Kidney (tissue), 14 donors: ENCODE data around the gene BICC1. TPM values are rescaled to one million over a fixed set of nuclear protein-coding genes. Genes with fewer than 3 reads are reported as not detected.

ENCODE experiments used
- DNase-seq, 5 donors: peaks; one replicate each; pipeline ENCODE4 v3.0.0-alpha.2; 2013 to 2020
- FAIRE-seq: peaks from 2 replicates; lab custom pipeline; 2012; peaks lifted over from hg19 to GRCh38; lab: Jason Lieb, UNC
- H3K27ac ChIP-seq, 2 donors: one replicate each; pipeline ENCODE4 v1.7.0; 2013; ENCODE audit warnings: low read depth in 2 of 2, low read length in 2 of 2, inconsistent platforms in 1 of 2
- H3K27me3 ChIP-seq: one replicate; pipeline ENCODE4 v1.7.1; 2013; ENCODE audit warnings: low read length, inconsistent platforms; ENCODE audit not compliant: control insufficient read depth, insufficient read depth
- H3K36me3 ChIP-seq, 3 donors: one replicate each; pipeline versions ENCODE4 v1.7.0 to v1.7.1; 2013; ENCODE audit warnings: low read length in 3 of 3, control low read depth in 1 of 3, inconsistent platforms in 1 of 3; ENCODE audit not compliant: insufficient read depth in 3 of 3, control insufficient read depth in 2 of 3
- H3K4me1 ChIP-seq, 3 donors: one replicate each; pipeline versions ENCODE4 v1.7.0 to v1.7.1; 2013; ENCODE audit warnings: low read length in 3 of 3, inconsistent platforms in 1 of 3, low read depth in 1 of 3; ENCODE audit not compliant: control insufficient read depth in 2 of 3, insufficient read depth in 2 of 3
- H3K4me3 ChIP-seq, 3 donors: one replicate each; pipeline versions ENCODE4 v1.7.0 to v1.8.1; 2013; ENCODE audit warnings: low read length in 3 of 3, control low read depth in 1 of 3, inconsistent platforms in 1 of 3
- H3K9ac ChIP-seq, 3 donors: one replicate each; pipeline versions ENCODE4 v1.7.0 to v1.7.1; 2013; ENCODE audit warnings: low read length in 3 of 3, control low read depth in 1 of 3, inconsistent platforms in 1 of 3
- H3K9me3 ChIP-seq, 3 donors: one replicate each; pipeline versions ENCODE4 v1.7.0 to v1.7.1; 2013; ENCODE audit warnings: low read length in 3 of 3, control low read depth in 1 of 3, inconsistent platforms in 1 of 3; ENCODE audit not compliant: control insufficient read depth in 2 of 3, insufficient read depth in 1 of 3
- CTCF ChIP-seq: IDR thresholded peaks from 3 replicates; pipeline ENCODE4 v1.5.1; 2012; ENCODE audit warnings: mild to moderate bottlenecking, moderate library complexity, borderline replicate concordance; ENCODE audit not compliant: insufficient read depth; ENCODE audit errors: extremely low read depth
- intact Hi-C: fragments of 100-400 bp; cut with DNase I; formaldehyde crosslinking; loops from one replicate; pipeline ENCODE4 v1.11.1; 2022
- polyA plus RNA-seq: library from polyadenylated mRNA; stranded (reverse); fragments of 350-450 nt; fragmentation: Illumina TruSeq; extraction: RNeasy Lipid Tissue Mini Kit (QIAGEN cat#74804); gene quantifications from one replicate; pipeline ENCODE4 v1.2.3, GENCODE V29; 2014; ENCODE audit warnings: low read depth, low replicate concordance; ENCODE audit not compliant: insufficient read depth
- total RNA-seq: library from RNA; stranded (reverse); fragmentation: NEBNext Ultra II Directional; extraction: Animal tissue kit (Norgen Biotek cat#: 25700); gene quantifications from one replicate; pipeline ENCODE4 v1.2.1, GENCODE V29; 2021
- donor health status: control.
- donor health status: control.
- donor health status: control.
- donor health status: control.
- donor health status: control.
- donor health status: DM: yes; HTN: yes; CAD: no.
- donor health status: Normal renal cell carcinoma (clear cell type).

The BICC1 gene
- total and polyA plus RNA-seq, 2 donors from 2014 or later, result 21.0 to 136 TPM

GRCh38 chr10:58667658-58668310, 155.1 kb downstream of the BICC1 start:
- H3K27ac ChIP-seq, result no peak overlapping the region

GRCh38 chr10:58672845-58673244, 160.2 kb downstream of the BICC1 start:
- Histone ChIP-seq H3K36me3 (no peaks in the 10 kb centered on the region), H3K9ac (no peak overlapping the region), H3K9me3 (no peaks in the 10 kb centered on the region), H3K27me3 (no peaks in the 10 kb centered on the region), H3K4me1 (no peaks in the 10 kb centered on the region), H3K4me3 (no peak overlapping the region), H3K27ac (no peak overlapping the region)
- no peak for DNase-seq
- FAIRE-seq, result no peak
- intact Hi-C loops, result no loop called here
- no peak for TF ChIP-seq CTCF

More at GRCh38 chr10:58667658-58668310, 155.1 kb downstream of the BICC1 start:
- Histone ChIP-seq H3K4me3 (no peak overlapping the region), H3K9me3 (peaks cover 0 to 2% (median 0%) of the 10 kb centered on the region in 3 donors), H3K4me1 (no peaks in the 10 kb centered on the region), H3K27me3 (no peaks in the 10 kb centered on the region), H3K9ac (no peak overlapping the region), H3K36me3 (no peaks in the 10 kb centered on the region)
- TF ChIP-seq CTCF, result no peak
- DNase-seq (no peak), FAIRE-seq (no peak)
- intact Hi-C loops, result no loop called here

- no peak for FAIRE-seq
Observed at GRCh38 chr10:58674251-58674650, 161.6 kb downstream of the BICC1 start.

More at GRCh38 chr10:58674251-58674650, 161.6 kb downstream of the BICC1 start:
- Histone ChIP-seq H3K4me3 (no peak overlapping the region), H3K27me3 (no peaks in the 10 kb centered on the region), H3K9ac (no peak overlapping the region), H3K36me3 (no peaks in the 10 kb centered on the region), H3K9me3 (no peaks in the 10 kb centered on the region), H3K27ac (no peak overlapping the region), H3K4me1 (no peaks in the 10 kb centered on the region)
- no peak for TF ChIP-seq CTCF
- intact Hi-C loops, result no loop called here
- no peak for DNase-seq
